Measurements from ENCODE around the gene ZNF106. TPM values are rescaled to one million over a fixed set of nuclear protein-coding genes. Genes with fewer than 3 reads are reported as not detected.
A peak's percentile ranks its signal among the peaks of the same experiment; 100 is the strongest.

Gene ZNF106
- total RNA-seq, 4 donors from 2014 or later, result 85.6 to 105 (median 93.7) TPM

DNA sequence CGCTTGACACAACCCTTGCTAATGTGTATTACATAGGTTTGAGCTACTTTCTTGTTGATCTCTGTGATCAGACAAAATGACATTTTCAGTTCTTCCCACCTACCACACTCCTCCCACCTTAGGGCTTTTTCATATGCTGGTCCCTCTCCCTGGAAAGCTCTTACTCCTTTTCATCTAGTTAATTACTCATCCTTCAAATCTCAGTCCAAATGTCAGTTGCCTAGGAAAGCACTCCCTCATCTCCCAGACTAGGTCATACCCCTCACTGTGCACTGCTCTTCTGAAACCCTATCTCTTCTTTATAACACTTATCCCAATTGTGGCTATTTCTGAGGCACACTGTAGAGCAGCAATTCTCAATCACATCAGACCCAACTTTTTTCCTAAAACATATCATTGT is 7.3 kb downstream of the ZNF106 start:
- no peak for ATAC-seq (ENCODE audit: low FRiP score)
- no peak for TF ChIP-seq CTCF (IDR thresholded peaks at IDR 0.05)
- no peak for DNase-seq (ENCODE audit: low spot score)

GRCh38 chr15:42482701-42483100 is 8.2 kb downstream of the ZNF106 start:
- TF ChIP-seq CTCF (IDR thresholded peaks at IDR 0.05), result no peak
- ATAC-seq (ENCODE audit: low FRiP score), result no peak
- no peak for DNase-seq (ENCODE audit: low spot score)

DNA sequence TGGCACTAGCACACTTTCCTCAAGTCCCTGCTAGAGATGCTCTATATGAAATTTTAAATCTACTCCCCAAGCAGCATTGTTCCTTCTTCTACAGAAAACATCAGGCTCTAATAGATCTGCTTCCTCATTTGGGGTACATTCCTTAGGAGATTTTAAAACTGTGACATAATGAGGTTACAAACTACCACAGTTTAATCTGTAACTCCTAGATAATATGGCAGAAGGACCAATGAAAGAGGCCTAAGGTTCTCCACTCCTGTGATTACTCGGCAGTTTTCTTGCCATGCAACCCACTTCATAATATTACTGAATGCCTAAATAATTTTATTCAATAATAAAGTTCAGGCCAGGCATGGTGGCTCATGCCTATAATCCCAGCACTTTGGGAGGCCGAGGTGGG is 16.1 kb downstream of the ZNF106 start:
- ATAC-seq (ENCODE audit: low FRiP score) (no peak), DNase-seq (ENCODE audit: low spot score) (no peak)
- TF ChIP-seq CTCF (IDR thresholded peaks at IDR 0.05), result no peak

- no peak for TF ChIP-seq CTCF (IDR thresholded peaks at IDR 0.05)
- ATAC-seq (ENCODE audit: low FRiP score) (no peak), DNase-seq (ENCODE audit: low spot score) (no peak)
These were observed 19.9 kb downstream of the ZNF106 start for GRCh38 chr15:42471002-42471401.

DNA sequence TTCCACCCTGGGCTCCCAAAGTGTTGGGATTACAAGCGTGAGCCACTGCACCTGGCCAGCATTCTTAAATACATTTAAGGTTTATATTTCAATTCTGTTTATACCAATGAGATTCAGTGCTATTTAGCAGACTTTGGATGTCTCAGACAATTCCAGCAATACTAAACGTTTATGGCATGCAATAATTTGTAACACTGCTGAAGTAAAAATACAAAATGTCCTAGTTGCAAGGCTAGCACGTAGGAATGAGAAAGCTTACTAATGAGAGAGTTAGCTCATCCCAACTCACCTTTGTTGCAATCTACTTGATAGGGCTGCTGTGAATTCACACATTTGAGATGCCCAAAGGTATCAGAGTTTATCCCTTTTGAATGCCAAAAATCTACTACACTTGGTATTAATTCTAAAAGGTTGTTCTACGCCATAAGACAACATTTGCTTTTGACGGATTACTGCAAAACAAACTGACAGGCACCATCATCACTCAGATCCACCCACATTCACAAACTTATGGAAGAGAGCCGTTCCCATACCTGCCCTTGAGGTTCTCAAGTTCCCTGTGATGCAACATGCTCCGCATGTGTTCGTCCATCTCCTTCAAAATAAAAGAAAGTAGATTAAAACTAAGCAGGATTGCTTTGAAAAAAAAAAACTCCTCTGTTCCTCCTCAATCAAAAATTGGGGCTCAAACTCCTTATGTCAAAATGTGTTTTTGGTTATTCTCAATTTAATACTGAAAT is 25.3 kb downstream of the ZNF106 start:
- peak; percentile 47 for ATAC-seq (ENCODE audit: low FRiP score)
- no peak for TF ChIP-seq CTCF (IDR thresholded peaks at IDR 0.05)
- no peak for DNase-seq (ENCODE audit: low spot score)

GRCh38 chr15:42461261-42461660 is 29.7 kb downstream of the ZNF106 start:
- TF ChIP-seq CTCF (IDR thresholded peaks at IDR 0.05), result no peak
- ATAC-seq (ENCODE audit: low FRiP score), result no peak
- DNase-seq (ENCODE audit: low spot score), result no peak

Measured in omental fat pad (tissue), 4 donors.